HEK293 (cell line): ENCODE results near the gene VPS13D.

ENCODE experiments used
- CTCF ChIP-seq: fragments of 450-650 bp; formaldehyde crosslinking; IDR thresholded peaks from 2 replicates; pipeline ENCODE4 v1.5.1; 2016; ENCODE audit warnings: missing biosample characterization, missing genetic modification characterization
- HOXA7 ChIP-seq: sonication (generic); formaldehyde crosslinking; IDR thresholded peaks from 2 replicates; pipeline ENCODE4 v1.8.1; 2022; ENCODE audit warnings: missing genetic modification reagents, borderline replicate concordance
- KLF1 ChIP-seq: fragments of 450-650 bp; formaldehyde crosslinking; IDR thresholded peaks from 2 replicates; pipeline ENCODE4 v1.5.1; 2016; ENCODE audit warnings: missing biosample characterization, missing genetic modification characterization
- ZSCAN5A ChIP-seq: fragments of 450-650 bp; formaldehyde crosslinking; IDR thresholded peaks from 2 replicates; pipeline ENCODE4 v1.5.1; 2016; ENCODE audit warnings: missing biosample characterization, missing genetic modification characterization

- TF ChIP-seq CTCF (no peak), HOXA7 (CRISPR knock-in tag) (no peak), ZSCAN5A (tag by site-specific recombination) (no peak), KLF1 (tag by site-specific recombination) (no peak)
These were observed 50.1 kb downstream of the VPS13D start for GRCh38 chr1:12279728-12280464.
